DLD1 (cell line): ENCODE data around the gene DUSP15.

Source experiments
- in situ Hi-C: cut with HindIII; loops from 2 replicates; pipeline ENCODE4 v1.10.0; 2017; ENCODE audit warnings: low sequenced_read_pairs

Gene DUSP15

DNA sequence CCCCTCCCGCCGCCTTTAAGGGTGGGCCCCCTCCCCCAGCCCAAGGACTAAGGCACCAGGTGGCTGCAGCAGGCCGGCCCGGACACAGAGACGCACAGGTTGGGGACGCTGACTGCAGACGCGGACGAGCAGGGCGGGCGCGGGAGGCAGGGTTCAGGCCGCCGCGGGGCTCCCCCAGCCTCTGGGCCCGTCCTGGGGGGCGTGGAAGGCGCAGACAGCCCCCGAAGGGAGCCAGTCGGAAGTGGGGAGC lies 9.3 kb downstream of the DUSP15 start:
- in situ Hi-C loops, result no loop called here

DNA sequence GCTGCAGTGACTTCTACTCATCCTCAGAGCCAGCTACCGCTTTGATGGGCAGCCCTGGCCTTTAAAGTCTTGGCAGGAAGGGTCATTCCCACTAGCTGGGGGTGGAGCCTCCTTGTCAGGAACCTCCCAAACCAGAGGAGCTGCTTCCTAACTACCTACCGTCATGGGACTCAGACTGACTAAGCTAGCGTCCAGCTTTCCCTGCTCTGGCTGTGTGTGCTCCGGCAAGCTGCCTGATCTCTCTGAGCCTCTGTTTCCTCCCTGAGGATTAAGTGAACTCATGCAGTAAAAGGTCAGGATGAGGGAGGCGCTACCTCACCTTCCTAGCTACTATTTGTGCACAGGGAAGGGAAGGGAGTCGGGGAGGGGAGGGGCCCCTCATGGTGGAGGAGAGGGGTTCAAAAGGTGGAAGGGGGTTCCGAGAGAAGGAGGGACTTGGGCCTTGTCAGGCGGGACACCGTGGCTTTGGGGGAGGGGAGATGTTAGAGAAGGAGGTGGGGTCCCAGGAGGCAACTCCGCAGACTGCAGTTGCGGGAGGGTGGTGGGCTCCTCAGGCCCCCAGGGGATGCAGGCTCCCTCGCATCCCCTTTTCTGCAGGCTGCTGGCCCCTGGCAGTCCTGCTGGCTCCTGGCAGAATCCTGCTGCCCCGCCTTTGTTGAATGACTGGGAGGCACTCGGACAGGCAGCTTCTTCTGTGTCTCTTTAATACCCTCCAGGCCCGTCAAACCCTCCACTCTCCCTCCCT lies 9.8 kb downstream of the DUSP15 start:
- in situ Hi-C loops, result no loop called here

DNA sequence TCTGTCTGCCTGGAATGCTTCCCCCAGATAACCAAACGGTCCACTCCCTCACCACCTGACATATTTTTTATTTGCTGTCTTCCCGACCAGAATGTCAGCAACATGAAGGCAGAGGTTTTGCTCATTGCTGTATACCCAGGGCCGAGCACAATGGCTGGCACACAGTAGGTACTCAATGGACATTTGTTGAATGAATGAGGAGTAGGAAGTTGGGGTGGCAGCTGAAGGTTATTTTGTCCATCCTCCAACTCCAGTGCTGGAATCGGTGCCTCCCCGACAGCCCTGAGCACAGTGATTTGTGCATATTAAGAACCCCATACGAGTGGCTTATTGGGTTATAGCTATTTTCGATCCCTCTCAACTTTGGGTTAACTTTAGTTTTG lies 10.3 kb downstream of the DUSP15 start:
- in situ Hi-C loops, result no loop called here

DNA sequence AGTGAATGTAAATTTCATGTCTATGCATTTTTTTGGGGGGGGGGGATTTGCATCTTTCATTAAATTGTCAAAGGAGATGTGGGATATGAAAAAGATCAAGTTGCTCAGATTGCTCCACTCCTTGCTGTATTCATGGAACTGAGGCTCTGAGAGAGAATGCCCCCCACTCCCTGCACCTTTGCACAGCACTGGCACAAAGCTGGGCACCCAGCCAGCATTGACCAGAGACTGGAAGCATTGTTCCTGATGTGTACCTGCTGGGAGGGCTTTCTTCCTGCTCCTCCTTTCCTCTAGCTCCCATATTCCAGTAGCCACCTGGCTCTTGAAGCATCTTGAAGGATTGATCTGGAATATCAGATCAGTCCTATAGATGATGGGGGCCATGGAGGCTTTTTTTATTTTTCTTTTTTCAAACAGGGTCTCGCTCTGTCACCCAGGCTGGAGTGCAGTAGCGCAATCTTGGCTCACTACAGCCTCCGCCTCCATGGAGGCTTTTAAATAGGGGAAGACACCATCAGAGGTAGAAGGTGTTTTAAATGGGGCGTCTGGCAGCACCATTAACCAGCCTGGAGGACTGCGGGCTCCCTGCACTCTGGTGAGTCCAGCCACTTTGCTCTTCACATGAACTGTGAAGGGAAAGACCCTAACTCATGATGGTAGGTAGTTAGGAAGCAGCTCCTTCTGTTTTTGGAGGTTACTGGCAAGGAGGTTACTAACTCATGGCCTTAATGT lies 10.9 kb downstream of the DUSP15 start:
- in situ Hi-C loops, result no loop called here

DNA sequence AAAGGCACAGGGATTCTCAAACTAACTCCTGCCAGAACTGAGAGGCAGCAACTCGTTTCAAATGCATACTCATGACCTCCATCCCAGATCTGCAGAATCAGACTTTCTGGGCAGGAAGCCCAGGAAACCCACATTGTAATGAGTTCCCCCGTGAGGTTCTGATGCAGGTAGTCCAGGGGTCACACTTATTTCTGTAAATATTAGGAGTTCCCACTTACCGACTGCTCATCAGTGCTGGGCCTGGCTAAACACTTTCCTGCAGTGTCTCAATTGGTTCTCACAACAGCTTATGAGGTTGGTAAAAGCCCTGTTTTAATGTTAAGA lies 11.6 kb downstream of the DUSP15 start:
- in situ Hi-C loops, result no loop called here

DNA sequence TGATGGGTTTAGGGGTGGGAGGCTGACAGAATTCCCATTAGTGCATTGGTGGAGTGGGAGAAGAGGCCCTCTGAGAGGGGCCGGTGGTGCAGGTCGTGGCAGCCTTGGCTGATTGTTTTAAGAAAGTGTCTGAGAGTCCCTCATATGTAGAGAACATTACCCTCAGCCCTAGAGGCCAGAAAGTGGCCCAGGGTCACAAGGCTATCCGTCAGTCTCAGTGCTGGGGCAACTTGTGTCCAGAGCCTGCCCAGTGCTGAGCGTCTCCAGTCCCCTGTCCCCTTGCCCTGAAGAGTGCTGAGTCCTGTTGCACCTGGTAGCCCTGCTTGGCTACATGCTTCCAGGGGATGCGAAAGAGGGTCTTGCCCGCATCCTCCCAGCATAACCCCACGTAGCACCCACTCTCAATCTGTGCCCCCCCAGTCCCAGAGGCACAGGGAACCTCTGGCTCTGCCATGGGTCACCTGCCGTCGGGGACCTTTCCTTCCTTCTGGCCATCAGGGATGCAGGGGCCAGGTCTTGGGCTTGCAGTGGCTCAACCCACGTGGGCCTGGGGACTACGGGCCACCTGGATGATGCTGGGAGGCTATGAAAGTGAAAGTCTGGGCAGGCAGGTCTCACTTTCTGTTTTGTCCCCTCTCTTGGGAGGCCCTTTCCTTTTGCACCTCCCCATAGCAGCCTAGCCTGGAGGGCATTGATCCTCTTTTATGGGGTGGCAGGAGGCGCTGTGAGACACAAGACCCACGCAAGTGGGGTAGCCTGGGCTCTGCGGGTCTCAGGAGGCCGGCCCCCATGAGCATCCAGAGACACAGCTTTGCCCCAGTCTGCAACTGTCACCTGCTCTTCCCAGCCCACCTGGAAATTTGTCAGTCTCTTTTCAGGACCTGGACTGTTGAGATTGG lies 12.2 kb downstream of the DUSP15 start:
- in situ Hi-C loops, result no loop called here

DNA sequence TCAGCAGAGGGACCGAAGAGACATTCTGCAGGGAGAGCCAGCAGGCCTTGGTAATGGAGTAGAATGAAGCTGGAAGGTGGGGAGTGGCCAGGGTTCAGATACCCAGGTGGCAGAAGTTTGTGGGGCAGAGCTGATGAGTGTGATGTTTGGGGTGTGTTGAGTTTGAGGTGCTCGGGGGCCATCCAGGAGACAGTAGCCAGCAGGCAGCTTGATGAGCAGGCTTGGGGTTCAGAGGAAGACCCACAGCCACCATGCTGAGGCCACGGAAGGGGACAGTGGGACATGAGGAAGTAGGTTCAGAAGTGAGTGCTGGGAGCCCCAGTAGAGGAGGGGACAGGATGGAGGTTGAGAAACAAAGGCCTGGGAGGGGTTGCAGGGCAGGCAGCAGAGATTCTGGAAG lies 13.8 kb downstream of the DUSP15 start:
- in situ Hi-C loops, result no loop called here

DNA sequence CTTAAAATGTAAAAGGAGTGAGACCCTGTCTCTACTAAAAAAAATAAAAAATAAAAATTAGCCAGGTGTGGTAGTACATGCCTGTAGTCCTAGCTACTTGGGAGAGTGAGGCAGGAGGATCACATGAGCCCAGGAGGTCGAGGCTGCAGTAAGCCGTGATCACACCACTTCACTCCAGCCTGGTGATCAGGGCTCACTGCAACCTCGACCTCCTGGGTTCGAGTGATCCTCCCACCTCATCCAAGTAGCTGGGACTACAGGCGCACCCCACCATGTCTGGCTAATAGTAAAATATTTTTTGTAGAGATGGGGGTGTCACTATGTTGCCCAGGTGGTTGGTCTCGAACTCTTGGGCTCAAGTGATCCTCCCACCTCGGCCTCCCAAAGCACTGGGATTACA lies 16.8 kb downstream of the DUSP15 start:
- in situ Hi-C loops, result no loop called here

DNA sequence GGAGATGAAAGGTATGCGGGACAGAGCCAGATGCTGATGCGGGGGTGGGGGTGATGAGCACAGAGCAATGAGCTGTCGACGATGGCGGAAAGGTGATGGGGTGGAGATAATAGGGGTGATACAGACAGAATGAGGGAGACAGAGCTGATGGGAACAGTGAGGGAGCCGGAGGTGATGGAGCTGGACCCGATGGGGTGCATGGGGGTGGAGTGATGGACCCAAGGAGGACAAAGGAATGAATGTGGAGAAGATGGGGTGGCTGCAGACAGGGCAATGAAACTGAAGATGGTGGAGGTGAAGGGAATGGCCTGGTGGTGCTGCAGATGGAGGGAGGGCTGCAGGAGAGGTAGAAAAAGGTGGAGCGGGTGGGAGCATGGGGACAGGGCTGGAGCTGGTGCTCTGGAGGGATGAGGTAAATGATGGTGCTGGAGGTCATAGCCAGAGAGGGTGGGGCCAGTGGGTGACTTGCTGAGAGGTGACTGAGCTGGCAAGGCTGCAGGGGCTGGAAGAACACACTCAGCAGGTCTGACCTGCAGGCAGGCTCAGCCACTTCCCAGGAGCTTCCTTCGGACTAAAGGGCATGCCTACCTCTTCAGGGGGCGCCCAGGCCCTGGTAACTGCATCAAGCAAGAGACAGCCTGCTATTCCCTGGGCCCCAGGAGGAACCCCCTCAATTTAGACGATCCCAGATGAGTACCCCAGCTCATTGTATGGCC lies 18.9 kb downstream of the DUSP15 start:
- in situ Hi-C loops, result no loop called here

DNA sequence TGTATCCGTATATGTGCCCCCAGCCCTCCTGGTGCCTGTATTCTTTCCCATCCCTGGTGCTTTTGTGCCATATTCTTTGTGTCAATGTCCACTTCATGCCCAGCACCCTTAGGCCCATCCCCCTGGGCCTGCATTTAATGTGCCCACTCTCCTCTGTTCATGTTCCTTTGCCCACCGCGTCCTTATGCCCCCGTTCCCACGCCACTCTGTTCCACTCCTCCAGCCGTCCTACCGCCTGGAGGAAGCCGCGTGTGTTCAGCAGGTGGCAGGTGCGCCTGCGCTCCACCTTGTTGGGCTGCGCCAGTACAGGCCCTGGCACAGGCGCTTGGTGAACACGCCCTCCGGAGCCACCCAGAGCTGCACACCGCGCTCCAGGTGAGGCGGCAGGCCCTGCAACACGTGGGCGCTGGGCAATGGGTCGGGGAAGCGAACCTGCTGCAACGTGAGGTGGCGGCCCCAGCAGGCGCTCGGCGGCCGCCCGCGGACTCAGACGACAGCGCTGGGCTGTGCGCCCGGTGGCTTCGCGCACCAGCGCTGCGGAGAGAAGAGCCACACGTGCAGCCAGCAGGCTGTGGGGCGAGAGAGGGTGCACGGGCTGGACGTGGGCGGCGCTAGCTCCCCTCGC lies 20.9 kb downstream of the DUSP15 start:
- in situ Hi-C loops, result no loop called here

DNA sequence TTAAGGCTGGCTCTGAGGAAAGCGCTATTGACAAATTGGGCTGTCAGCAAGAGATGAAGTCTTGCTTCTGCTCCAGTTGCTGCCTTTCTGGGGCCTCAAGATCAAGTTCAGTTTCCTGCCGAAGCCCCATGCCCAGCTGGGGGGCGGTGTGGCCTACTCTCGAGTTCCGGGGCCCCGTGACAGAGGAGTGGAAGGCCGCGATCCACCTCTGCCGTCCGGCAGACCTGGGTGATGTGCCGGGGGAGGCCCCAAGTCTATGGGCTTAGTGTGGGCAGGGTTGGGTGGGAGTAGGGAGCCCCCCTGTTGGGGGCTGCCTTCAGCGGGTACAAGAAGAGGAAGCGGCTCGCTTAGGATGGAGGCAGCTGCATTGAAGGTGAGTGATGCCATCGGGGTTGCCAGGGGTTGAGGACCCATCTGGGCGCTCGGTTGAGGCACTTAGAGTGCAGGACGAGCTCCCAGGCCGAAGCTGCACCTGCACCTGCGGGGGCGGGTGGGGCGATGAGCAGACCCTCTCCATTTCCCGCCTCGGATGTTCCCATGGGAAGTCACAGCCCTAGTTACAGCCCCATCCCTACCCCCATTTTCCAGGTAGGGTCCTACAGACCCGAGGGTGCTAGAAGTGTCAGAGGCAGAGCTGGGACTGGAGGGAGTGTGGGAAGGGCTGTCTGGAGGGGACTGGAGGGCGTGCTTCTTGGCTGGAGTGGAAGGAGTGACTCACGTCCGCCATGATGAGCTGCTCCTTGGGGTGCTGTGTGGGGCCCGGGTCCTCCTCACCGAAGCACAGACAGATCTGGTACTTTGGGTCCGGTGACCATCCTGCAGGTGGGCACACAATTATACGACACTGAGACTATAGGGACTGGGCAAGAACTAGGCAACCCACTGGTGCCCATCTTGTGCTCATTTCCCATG lies 22.0 kb downstream of the DUSP15 start:
- in situ Hi-C loops, result no loop called here

DNA sequence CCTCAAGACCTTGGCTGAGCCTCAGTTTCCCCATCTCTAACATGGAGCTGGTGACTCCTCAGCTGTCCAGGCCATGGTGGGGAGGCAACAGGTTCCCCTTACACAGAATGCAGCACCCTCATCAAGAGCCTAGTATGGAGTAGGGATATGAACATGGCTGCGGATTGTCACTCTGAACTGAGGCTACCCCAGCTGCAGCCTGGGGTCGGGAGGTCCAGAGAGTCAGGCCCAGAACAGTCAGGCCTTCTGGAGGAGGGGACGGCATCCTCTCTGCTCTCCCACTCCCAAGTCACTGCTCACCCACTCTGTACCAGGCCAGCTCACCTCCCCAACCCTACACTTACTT lies 23.6 kb downstream of the DUSP15 start:
- in situ Hi-C loops, result no loop called here

DNA sequence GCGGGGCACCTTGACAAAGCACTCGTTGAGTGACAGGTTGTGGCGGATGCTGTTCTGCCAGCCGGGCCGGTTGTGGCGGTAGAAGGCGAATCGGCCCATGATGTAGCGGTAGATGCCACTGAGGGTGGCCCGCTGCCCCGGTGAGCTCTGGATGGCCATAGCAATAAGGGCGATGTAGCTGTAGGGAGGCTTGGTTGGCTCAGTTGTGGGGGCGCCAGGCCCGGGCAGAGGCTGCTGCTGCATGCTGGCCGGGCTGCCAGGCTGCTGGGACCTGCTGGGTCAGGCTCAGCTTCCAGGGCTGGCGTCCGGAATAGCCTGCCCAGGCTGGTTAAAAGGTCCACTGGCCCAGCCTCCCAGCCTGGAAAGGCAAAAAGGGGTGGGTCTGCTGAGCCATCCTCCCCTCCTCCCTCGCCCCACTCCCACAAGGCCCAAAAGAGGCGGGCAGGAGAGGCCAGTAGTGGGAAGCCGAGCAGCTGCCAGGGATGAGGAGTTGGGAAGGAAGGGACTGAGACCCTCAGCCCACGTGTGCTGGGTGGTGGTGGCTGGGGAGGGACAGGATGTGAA lies 24.9 kb downstream of the DUSP15 start, which contains the start of gene FOXS1:
Gene FOXS1, minus strand, starts transcription at position 305 of the 564 bp plus-strand sequence. Its CDS starts 62 bp downstream, at position 243.
- in situ Hi-C loops, result no loop called here

DNA sequence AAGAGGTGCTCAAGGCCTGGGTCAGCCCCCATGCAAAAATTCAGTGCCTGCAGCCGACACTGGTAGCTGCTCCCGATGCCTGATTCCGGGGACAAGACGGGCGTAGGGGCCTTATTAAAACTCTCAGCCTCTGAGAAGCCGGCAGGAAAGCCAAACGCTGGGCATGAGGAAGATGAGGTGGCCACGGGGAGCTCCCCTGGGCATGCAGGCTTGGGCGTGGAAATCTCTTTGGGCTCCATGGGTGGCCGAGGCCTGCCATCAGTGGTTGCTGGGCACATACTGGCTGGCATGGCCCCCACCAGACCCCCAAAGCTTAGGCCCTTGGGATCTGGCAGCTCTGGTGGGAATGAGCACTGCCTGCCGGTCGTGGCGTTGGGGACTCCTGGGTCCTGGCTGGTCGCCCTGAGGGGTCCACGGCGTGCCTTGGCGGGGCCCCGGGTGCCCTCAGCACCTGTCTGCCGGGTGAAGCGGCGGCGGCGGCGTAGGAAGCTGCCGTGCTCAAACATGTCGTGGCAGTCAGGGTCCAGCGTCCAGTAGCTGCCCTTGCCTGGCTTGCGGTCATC lies 25.5 kb downstream of the DUSP15 start:
- in situ Hi-C loops, result no loop called here

DNA sequence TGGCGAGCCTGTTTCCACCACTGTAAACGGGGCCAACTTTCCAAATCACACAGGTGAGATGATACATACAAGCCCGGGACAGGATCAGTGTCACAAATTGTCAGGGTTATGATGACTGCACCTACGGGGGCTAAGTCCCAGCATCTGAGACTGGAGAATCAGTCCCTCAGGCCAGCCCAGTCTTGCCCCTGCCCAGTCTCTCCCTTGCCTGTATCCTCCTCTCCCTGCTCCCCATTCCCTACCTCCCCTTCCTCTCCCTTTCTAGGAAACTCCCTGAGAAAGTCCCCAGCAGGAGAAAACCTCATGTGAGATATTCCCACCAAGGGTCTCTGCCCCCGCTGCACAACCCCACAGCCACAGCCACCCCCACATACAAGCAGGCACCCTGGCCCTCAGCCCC lies 26.4 kb downstream of the DUSP15 start:
- in situ Hi-C loops, result no loop called here

DNA sequence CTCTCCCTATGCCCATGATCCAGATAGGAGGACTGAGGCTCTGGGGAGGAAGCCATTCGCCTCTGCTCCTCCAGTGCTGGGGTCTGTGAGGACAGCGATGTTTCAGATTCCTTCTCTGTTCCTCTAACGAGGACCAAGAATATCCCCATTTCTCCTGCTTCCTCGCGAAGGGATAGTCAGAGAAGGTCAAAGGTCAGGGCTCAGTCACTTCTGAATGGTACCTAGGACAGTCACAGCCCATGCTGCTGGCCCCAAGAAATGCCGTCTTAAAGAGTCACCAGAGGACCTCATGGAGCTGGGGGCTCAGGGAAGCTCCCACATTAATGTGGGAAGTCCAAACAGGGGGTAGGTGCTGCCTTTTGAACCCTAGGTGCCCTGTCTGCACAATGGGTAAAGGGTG lies 27.0 kb downstream of the DUSP15 start:
- in situ Hi-C loops, result no loop called here

DNA sequence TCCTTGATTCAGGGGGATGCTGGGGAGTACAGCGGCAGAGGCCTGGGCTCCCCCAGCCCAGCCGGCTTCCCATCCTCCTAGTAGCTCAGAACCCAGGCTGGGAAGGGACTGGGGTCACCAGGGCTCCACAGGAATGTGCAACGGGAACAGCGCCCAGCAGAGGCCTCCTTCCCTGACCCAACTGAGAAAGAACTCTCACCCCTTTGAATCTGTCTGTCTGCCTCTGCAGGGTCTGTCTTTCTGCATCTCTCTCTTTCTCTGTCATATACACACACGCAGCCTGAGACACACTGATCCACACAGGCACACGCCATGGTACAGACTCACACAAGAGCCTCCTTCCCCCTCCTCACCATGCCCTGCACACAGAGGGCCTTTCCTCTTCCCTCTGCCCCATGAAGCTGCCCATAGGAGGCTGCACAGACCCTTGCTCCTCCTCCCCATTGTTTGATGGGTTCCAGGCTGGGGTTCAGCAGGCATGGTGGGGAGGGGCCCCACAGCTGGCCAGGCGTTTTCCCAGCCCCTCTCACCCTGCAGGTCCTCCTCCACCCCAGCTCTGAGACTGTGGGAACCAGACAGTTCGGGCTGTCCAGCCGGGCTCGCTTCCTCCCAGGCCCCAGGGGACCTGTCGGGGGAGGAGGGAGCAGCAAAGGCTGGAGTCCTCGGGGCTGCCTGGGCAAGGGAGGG lies 27.7 kb downstream of the DUSP15 start:
- in situ Hi-C loops, result no loop called here

DNA sequence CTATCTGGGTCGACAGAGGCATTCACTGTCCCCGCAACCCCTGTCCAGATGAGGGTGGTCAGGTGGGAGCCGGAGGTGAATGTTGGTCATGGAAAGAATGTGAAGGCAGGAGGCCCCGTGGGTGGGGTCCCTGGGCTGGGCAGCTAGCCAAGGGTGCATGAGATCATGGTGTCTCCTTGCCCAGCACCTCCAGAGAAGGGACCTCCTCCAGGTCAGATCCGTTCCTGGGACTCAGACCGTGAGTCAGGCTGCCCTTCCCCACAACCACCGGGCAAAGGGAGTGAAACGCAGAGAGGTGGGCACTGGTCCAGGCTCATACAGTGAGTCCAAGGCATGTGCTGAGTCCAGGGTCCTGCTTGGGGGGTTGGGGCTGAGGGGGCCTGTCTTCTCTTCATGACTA lies 28.4 kb downstream of the DUSP15 start:
- in situ Hi-C loops, result no loop called here
